Osteocyte (in vitro differentiated cells): ENCODE results near the gene C1orf216. TPM values are rescaled to one million over a fixed set of nuclear protein-coding genes. Genes with fewer than 3 reads are reported as not detected.

ENCODE experiments used
- DNase-seq: peaks from one replicate; pipeline ENCODE4 v3.0.0; 2021; ENCODE audit warnings: mixed read lengths; ENCODE audit not compliant: unreplicated experiment; ENCODE audit errors: extremely low spot score
- H3K27ac Mint-ChIP-seq: one replicate; pipeline ENCODE4 v1.8.0; 2021; ENCODE audit warnings: mild to moderate bottlenecking, mixed read lengths; ENCODE audit not compliant: unreplicated experiment
- H3K27me3 Mint-ChIP-seq: one replicate; pipeline ENCODE4 v1.8.0; 2021; ENCODE audit warnings: mixed read lengths; ENCODE audit not compliant: unreplicated experiment
- H3K36me3 Mint-ChIP-seq: one replicate; pipeline ENCODE4 v1.8.0; 2021; ENCODE audit warnings: mixed read lengths; ENCODE audit not compliant: unreplicated experiment
- H3K4me1 Mint-ChIP-seq: one replicate; pipeline ENCODE4 v1.8.0; 2021; ENCODE audit warnings: mixed read lengths; ENCODE audit not compliant: unreplicated experiment
- H3K4me3 Mint-ChIP-seq: one replicate; pipeline ENCODE4 v1.8.0; 2021; ENCODE audit warnings: mild to moderate bottlenecking, moderate library complexity, mixed read lengths; ENCODE audit not compliant: unreplicated experiment
- H3K9me3 Mint-ChIP-seq: one replicate; pipeline ENCODE4 v1.8.0; 2021; ENCODE audit warnings: mixed read lengths; ENCODE audit not compliant: unreplicated experiment
- total RNA-seq: library from RNA; stranded (reverse); gene quantifications from 2 replicates; pipeline ENCODE4 v1.2.1, GENCODE V29; 2021
- TF ChIP-seq, protein P1 (sequence below): fragments of 200-600 bp; sonication (generic); IDR thresholded peaks from 2 replicates; pipeline ENCODE4 v1.5.0; 2021; ENCODE audit warnings: antibody characterized with exemption, mild to moderate bottlenecking, moderate library complexity

C1orf216 gene
- total RNA-seq, 1 donor from 2014 or later, result 18.8 TPM

DNA sequence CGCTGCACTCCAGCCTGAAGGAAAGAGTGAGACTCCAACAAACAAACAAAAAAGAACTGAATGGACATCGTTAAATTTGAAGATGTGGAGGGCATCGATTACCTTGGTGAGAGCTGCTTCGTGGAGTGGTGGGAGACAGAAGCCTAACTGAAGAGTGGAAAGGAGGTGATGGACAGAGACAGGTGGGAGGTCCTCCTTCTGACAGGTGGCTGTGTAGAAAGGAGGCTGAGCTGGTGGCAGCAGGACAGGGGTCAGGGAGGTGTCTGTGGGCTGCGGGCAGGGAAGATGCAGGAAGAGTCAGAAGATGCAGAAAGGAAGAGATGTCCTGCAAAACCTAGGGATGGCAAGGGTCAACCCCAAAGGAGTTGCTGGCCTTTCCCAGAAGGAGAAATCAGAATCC is 30.5 kb downstream of the C1orf216 start:
- TF ChIP-seq, protein P1, sequence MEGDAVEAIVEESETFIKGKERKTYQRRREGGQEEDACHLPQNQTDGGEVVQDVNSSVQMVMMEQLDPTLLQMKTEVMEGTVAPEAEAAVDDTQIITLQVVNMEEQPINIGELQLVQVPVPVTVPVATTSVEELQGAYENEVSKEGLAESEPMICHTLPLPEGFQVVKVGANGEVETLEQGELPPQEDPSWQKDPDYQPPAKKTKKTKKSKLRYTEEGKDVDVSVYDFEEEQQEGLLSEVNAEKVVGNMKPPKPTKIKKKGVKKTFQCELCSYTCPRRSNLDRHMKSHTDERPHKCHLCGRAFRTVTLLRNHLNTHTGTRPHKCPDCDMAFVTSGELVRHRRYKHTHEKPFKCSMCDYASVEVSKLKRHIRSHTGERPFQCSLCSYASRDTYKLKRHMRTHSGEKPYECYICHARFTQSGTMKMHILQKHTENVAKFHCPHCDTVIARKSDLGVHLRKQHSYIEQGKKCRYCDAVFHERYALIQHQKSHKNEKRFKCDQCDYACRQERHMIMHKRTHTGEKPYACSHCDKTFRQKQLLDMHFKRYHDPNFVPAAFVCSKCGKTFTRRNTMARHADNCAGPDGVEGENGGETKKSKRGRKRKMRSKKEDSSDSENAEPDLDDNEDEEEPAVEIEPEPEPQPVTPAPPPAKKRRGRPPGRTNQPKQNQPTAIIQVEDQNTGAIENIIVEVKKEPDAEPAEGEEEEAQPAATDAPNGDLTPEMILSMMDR, result no peak
- Mint-ChIP-seq H3K36me3 (no peaks in the 10 kb centered on the region), H3K27me3 (peaks cover 73% of the 10 kb centered on the region), H3K9me3 (no peaks in the 10 kb centered on the region), H3K27ac (no peak overlapping the region), H3K4me1 (no peaks in the 10 kb centered on the region), H3K4me3 (no peak overlapping the region)
- DNase-seq, result no peak

DNA sequence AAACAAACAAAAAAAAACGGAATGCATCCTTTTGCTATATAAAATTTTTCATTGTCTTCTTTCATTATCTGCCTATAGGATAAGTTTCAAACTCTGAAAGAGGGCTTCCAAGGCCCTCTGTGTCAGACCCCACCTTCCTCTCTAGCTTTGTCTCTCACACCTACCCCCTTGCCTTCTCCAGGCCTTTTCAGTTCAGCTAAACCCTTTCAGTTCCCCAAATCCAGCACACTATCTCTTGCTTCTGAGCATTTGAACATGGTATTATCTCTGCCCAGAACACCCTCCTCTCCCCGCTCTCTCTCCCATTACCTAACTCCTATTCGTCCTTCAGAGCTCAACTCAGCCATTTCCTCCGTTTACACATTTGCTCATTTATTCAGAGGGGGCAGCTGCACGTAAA is 35.7 kb downstream of the C1orf216 start:
- DNase-seq, result no peak
- H3K9me3 Mint-ChIP-seq, result no peaks in the 10 kb centered on the region
- TF ChIP-seq, protein P1, result no peak
- H3K27me3 Mint-ChIP-seq, result peaks cover 60% of the 10 kb centered on the region
- H3K36me3 Mint-ChIP-seq, result no peaks in the 10 kb centered on the region
- no peaks in the 10 kb centered on the region for H3K4me1 Mint-ChIP-seq
- no peak overlapping the region for H3K27ac Mint-ChIP-seq
- H3K4me3 Mint-ChIP-seq, result no peak overlapping the region

DNA sequence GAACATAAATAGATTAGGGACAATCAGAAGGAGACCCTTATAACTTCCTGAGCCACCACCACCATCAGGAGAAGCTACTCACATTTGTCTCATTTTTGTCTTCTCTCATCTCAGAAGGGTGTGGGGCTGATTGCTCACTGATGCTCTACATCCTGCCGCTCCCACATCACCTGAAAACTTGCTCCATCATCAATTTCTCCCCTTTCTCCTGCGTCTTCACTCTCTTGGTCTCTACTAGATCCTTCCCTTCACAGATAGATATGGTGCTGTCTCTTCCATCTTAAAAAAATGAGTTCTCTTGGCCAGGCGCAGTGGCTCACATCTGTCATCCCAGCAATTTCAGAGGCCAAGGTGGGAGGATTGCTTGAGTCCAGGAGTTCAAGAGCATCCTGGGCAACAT is 38.4 kb downstream of the C1orf216 start:
- Mint-ChIP-seq H3K27me3 (peaks cover 52% of the 10 kb centered on the region), H3K4me3 (no peak overlapping the region), H3K4me1 (no peaks in the 10 kb centered on the region), H3K9me3 (no peaks in the 10 kb centered on the region), H3K27ac (no peak overlapping the region), H3K36me3 (no peaks in the 10 kb centered on the region)
- DNase-seq, result no peak
- TF ChIP-seq, protein P1, result no peak

DNA sequence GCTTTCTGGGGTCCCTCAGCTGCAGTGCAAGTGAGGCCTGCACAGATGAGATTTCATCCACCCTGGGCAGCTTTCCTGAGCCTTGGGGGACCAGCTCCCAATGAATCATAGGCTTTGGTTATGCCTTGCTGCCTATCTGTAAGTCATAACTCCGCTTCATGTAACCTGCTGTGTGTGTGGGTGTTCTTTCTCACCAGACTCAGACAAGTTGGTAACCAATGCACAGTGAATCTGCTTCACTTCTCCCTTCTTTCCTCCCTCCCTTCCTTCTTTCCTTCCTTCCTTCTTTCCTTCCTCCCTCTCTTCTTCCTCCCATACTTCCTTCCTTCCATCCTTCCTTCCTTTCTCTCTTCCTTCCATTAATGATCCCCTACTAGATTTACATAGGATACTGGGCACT is 42.9 kb downstream of the C1orf216 start:
- Mint-ChIP-seq H3K9me3 (no peaks in the 10 kb centered on the region), H3K4me1 (no peaks in the 10 kb centered on the region), H3K27ac (no peak overlapping the region), H3K36me3 (no peaks in the 10 kb centered on the region), H3K4me3 (no peak overlapping the region), H3K27me3 (peaks cover 47% of the 10 kb centered on the region)
- no peak for DNase-seq
- TF ChIP-seq, protein P1, result no peak

DNA sequence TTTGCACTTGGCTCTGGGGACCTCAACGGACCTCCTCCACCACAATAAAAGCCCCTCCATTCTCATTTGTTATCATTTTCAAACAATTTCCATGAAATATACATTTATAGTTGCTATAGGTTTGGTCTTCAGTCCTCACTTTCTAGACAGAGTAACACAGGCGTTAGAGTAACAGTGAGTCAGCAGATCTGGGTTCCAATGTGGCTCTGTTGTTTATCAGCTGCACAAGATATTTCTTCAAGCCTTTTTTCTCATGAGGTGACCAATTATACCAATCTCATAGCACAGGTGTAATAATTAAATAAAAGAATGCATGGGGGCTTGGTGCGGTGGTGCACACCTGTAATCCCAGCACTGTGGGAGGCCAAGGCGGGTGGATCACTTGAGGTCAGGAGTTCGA is 44.6 kb downstream of the C1orf216 start:
- H3K36me3 Mint-ChIP-seq, result no peaks in the 10 kb centered on the region
- H3K4me3 Mint-ChIP-seq, result no peak overlapping the region
- no peak for DNase-seq
- no peaks in the 10 kb centered on the region for H3K9me3 Mint-ChIP-seq
- H3K4me1 Mint-ChIP-seq, result no peaks in the 10 kb centered on the region
- TF ChIP-seq, protein P1, result no peak
- peaks cover 41% of the 10 kb centered on the region for H3K27me3 Mint-ChIP-seq
- H3K27ac Mint-ChIP-seq, result no peak overlapping the region
